ENCODE measurements around the gene CAV2. TPM values are rescaled to one million over a fixed set of nuclear protein-coding genes. Genes with fewer than 3 reads are reported as not detected.

CAV2 gene
- total RNA-seq, 4 donors from 2014 or later, result 11.8 to 13.9 (median 12.6) TPM

- DNase-seq, result no peak
- Histone ChIP-seq H3K27ac (no peak overlapping the region), H3K4me1 (peaks cover 0 to 9% (median 0%) of the 10 kb centered on the region in 4 donors), H3K27me3 (no peaks in the 10 kb centered on the region), H3K9me3 (no peaks in the 10 kb centered on the region), H3K4me3 (no peak overlapping the region), H3K36me3 (no peaks in the 10 kb centered on the region)
- TF ChIP-seq CTCF (IDR thresholded peaks at IDR 0.05) (no peak), POLR2A (IDR thresholded peaks at IDR 0.05) (no peak)
Measured at GRCh38 chr7:116538138-116538537, 38.6 kb downstream of the CAV2 start.

- peaks cover 0 to 9% (median 0%) of the 10 kb centered on the region in 4 donors for H3K4me1 ChIP-seq
- H3K27ac ChIP-seq, result no peak overlapping the region
- H3K4me3 ChIP-seq, result no peak overlapping the region
- H3K27me3 ChIP-seq, result no peaks in the 10 kb centered on the region
- no peaks in the 10 kb centered on the region for H3K36me3 ChIP-seq
- DNase-seq, result no peak
- no peaks in the 10 kb centered on the region for H3K9me3 ChIP-seq
- TF ChIP-seq CTCF (IDR thresholded peaks at IDR 0.05) (no peak), POLR2A (IDR thresholded peaks at IDR 0.05) (no peak)
Measured at GRCh38 chr7:116539879-116540278, 40.3 kb downstream of the CAV2 start.

- no peak for DNase-seq
- Histone ChIP-seq H3K4me1 (peaks cover 0 to 9% (median 0%) of the 10 kb centered on the region in 4 donors), H3K36me3 (no peaks in the 10 kb centered on the region), H3K9me3 (no peaks in the 10 kb centered on the region), H3K4me3 (no peak overlapping the region), H3K27ac (no peak overlapping the region), H3K27me3 (no peaks in the 10 kb centered on the region)
- TF ChIP-seq CTCF (IDR thresholded peaks at IDR 0.05) (no peak), POLR2A (IDR thresholded peaks at IDR 0.05) (no peak)
Measured at GRCh38 chr7:116540743-116541142, 41.2 kb downstream of the CAV2 start.

DNA sequence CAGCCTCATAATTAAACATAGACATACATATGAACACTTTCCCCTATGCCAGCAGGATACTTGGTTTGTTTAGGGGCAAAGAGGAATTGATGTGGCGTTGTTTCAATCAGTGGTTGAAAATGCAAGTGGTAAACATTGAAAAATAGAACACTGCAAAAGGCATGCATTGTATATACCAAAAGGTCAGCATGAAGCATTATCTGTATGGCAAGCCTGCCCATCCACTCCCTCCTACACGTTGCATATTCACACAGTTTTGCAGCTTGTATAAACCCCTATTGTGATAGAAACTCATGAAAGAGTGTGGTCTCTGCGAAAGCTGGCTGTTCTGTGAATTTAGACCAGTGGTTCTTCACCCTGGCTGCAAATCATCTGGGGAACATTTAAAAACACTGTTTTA lies 42.4 kb downstream of the CAV2 start:
- H3K36me3 ChIP-seq, result no peaks in the 10 kb centered on the region
- H3K27ac ChIP-seq, result peak overlapping the region in 1 of 4 donors; percentile 22
- no peak overlapping the region for H3K4me3 ChIP-seq
- H3K4me1 ChIP-seq, result peaks cover 0 to 9% (median 0%) of the 10 kb centered on the region in 4 donors
- DNase-seq, result no peak
- TF ChIP-seq CTCF (IDR thresholded peaks at IDR 0.05), result no peak
- TF ChIP-seq POLR2A (IDR thresholded peaks at IDR 0.05), result no peak
- no peaks in the 10 kb centered on the region for H3K9me3 ChIP-seq
- H3K27me3 ChIP-seq, result no peaks in the 10 kb centered on the region

DNA sequence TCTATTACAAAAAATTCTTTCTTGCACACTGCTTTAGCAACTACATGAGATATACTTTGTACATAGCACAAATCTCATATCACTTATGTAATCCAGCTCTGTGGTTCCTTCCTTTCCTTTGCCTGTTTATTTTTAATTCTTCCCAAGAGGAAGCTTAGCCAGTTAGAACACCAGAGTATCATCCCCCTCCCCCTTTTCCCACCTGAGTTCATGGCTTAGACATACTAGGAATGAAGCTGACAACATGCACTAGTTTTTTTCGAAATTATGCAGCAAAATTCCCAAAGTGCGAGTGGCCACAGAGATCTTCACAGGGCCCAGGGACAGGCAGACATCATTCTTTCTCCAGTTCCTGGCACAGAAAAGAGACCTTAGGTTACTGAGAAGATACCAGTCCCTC lies 43.1 kb downstream of the CAV2 start:
- Histone ChIP-seq H3K27me3 (no peaks in the 10 kb centered on the region), H3K27ac (peak overlapping the region in 1 of 4 donors; percentile 2), H3K4me3 (no peak overlapping the region), H3K4me1 (peaks cover 0 to 9% (median 0%) of the 10 kb centered on the region in 4 donors), H3K9me3 (no peaks in the 10 kb centered on the region), H3K36me3 (no peaks in the 10 kb centered on the region)
- TF ChIP-seq CTCF (IDR thresholded peaks at IDR 0.05), result no peak
- no peak for TF ChIP-seq POLR2A (IDR thresholded peaks at IDR 0.05)
- no peak for DNase-seq

DNA sequence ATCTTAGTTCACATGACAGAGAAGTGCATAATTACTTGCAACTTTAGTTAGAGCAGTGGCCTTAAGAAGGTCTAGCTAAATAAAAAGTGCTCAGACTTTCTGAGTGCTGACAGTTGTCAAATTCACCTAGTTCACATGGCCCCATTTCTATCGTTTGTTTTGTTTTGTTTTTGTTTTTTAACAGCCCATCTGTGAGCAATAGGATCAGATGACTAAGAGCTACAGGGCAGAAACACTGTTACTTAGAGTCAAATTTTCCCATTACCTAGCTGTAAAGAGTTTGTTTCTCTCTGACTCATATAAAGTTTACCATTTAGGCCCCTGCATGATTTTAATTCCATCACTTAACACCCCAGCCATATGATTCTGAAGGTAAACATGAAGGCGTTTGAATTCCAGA lies 44.1 kb downstream of the CAV2 start:
- H3K27ac ChIP-seq, result peak overlapping the region in 1 of 4 donors; percentile 13
- H3K36me3 ChIP-seq, result no peaks in the 10 kb centered on the region
- peaks cover 0 to 9% (median 0%) of the 10 kb centered on the region in 4 donors for H3K4me1 ChIP-seq
- H3K4me3 ChIP-seq, result no peak overlapping the region
- no peak for DNase-seq
- TF ChIP-seq CTCF (IDR thresholded peaks at IDR 0.05) (no peak), POLR2A (IDR thresholded peaks at IDR 0.05) (no peak)
- no peaks in the 10 kb centered on the region for H3K9me3 ChIP-seq
- H3K27me3 ChIP-seq, result no peaks in the 10 kb centered on the region
